IMR-90 (cell line): Measurements from ENCODE around the gene THSD7B. TPM values are rescaled to one million over a fixed set of nuclear protein-coding genes. Genes with fewer than 3 reads are reported as not detected.

ENCODE experiments used
- ATAC-seq: fragments of 200-7000 bp; cut with Tn5 transposase; 2 replicates; pipeline ENCODE4 v1.9.1; 2020; ENCODE audit warnings: low read depth, mild to moderate bottlenecking, moderate library complexity
- BruUV-seq: library from RNA; stranded (reverse); fragments of 400-500 nt; replicated peaks from 2 replicates; lab custom pipeline; 2021; lab: Mats Ljungman, UMichigan
- CTCF ChIA-PET: fragments of 300-600 bp; formaldehyde crosslinking; extraction: SDS; loops from one replicate; lab custom pipeline; 2021; ENCODE audit warnings: antibody characterized with exemption; lab: Yijun Ruan, JAX
- POLR2A ChIA-PET: fragments of 300-600 bp; sonication (Branson Sonifier 250); formaldehyde crosslinking; loops from one replicate; lab custom pipeline; 2022; ENCODE audit warnings: antibody characterized with exemption; ENCODE audit not compliant: unreplicated experiment; lab: Charles Lee
- DNase-seq: peaks from one replicate; pipeline ENCODE4 v3.0.0; 2013
- H2AFZ ChIP-seq: replicated peaks from 2 replicates; pipeline ENCODE3; 2013; ENCODE audit warnings: low read length, mild to moderate bottlenecking; ENCODE audit not compliant: poor library complexity
- H2AK5ac ChIP-seq: 2 replicates; pipeline ENCODE4 v1.6.1; 2013; ENCODE audit warnings: low read depth, low read length, inconsistent platforms
- H2AK9ac ChIP-seq: replicated peaks from 2 replicates; pipeline ENCODE3; 2013; ENCODE audit warnings: mild to moderate bottlenecking, low read depth, low read length, moderate library complexity; ENCODE audit not compliant: poor library complexity
- H2BK120ac ChIP-seq: 2 replicates; pipeline ENCODE4 v1.6.1; 2013; ENCODE audit warnings: low read depth, low read length, inconsistent platforms
- H2BK15ac ChIP-seq: 3 replicates; pipeline ENCODE4 v1.6.1; 2013; ENCODE audit warnings: low read depth, low read length, inconsistent platforms
- H2BK20ac ChIP-seq: 2 replicates; pipeline ENCODE4 v1.6.1; 2013; ENCODE audit warnings: low read depth, mild to moderate bottlenecking, inconsistent platforms, low read length, moderate library complexity
- H2BK5ac ChIP-seq: 2 replicates; pipeline ENCODE4 v1.6.1; 2013; ENCODE audit warnings: mild to moderate bottlenecking, low read depth, low read length, inconsistent platforms; ENCODE audit not compliant: poor library complexity, severe bottlenecking
- H3K14ac ChIP-seq: replicated peaks from 2 replicates; pipeline ENCODE4 v1.6.1; 2013; ENCODE audit warnings: low read depth, low read length, inconsistent platforms
- H3K18ac ChIP-seq: 2 replicates; pipeline ENCODE4 v1.6.1; 2013; ENCODE audit warnings: low read depth, low read length, control low read depth
- H3K23ac ChIP-seq: 2 replicates; pipeline ENCODE4 v1.6.1; 2013; ENCODE audit warnings: low read depth, low read length, inconsistent platforms
- H3K27ac ChIP-seq: 2 replicates; pipeline ENCODE4 v1.5.1; 2013; ENCODE audit warnings: mild to moderate bottlenecking, control low read depth, low read length; ENCODE audit not compliant: insufficient read depth
- H3K27me3 ChIP-seq: 2 replicates; pipeline ENCODE4 v1.6.1; 2013; ENCODE audit warnings: low read length; ENCODE audit not compliant: control insufficient read depth, insufficient read depth
- H3K36me3 ChIP-seq: 2 replicates; pipeline ENCODE4 v1.6.1; 2013; ENCODE audit warnings: low read length, mixed read lengths; ENCODE audit not compliant: control insufficient read depth, insufficient read depth
- H3K4ac ChIP-seq: 2 replicates; pipeline ENCODE4 v1.6.1; 2013; ENCODE audit warnings: low read depth, low read length, inconsistent platforms
- H3K4me1 ChIP-seq: 2 replicates; pipeline ENCODE4 v1.6.1; 2013; ENCODE audit warnings: low read length, mixed read lengths; ENCODE audit not compliant: control insufficient read depth, insufficient read depth
- H3K4me2 ChIP-seq: 2 replicates; pipeline ENCODE4 v1.6.1; 2013; ENCODE audit warnings: low read depth, mild to moderate bottlenecking, control low read depth, low read length, moderate library complexity
- H3K4me3 ChIP-seq: 2 replicates; pipeline ENCODE4 v1.5.1; 2013; ENCODE audit warnings: low read depth, mild to moderate bottlenecking, control low read depth, low read length, moderate library complexity; ENCODE audit not compliant: insufficient read depth
- H3K56ac ChIP-seq: 2 replicates; pipeline ENCODE4 v1.6.1; 2013; ENCODE audit warnings: low read length, inconsistent platforms; ENCODE audit not compliant: insufficient read depth; ENCODE audit errors: extremely low read depth
- H3K79me1 ChIP-seq, 2 experiments: 2 replicates each; pipeline ENCODE4 v1.6.1; 2013; ENCODE audit warnings: low read length in 2 of 2, inconsistent platforms in 1 of 2, low read depth in 1 of 2
- H3K9ac ChIP-seq: 2 replicates; pipeline ENCODE4 v1.6.1; 2013; ENCODE audit warnings: low read depth, low read length, control low read depth
- H3K9me1 ChIP-seq: 2 replicates; pipeline ENCODE4 v1.6.1; 2013; ENCODE audit warnings: low read length, inconsistent platforms; ENCODE audit not compliant: insufficient read depth
- H3K9me3 ChIP-seq: 2 replicates; pipeline ENCODE4 v1.6.1; 2013; ENCODE audit warnings: low read length; ENCODE audit not compliant: control insufficient read depth, insufficient read depth
- H4K20me1 ChIP-seq: 2 replicates; pipeline ENCODE4 v1.6.1; 2013; ENCODE audit warnings: low read length, inconsistent platforms; ENCODE audit not compliant: insufficient read depth
- H4K5ac ChIP-seq: 2 replicates; pipeline ENCODE4 v1.6.1; 2013; ENCODE audit warnings: mild to moderate bottlenecking, low read depth, low read length, control low read depth
- H4K8ac ChIP-seq, 2 experiments: 2 replicates each; pipeline ENCODE4 v1.6.1; 2013; ENCODE audit warnings: low read depth in 2 of 2, low read length in 2 of 2, control low read depth in 1 of 2, inconsistent platforms in 1 of 2
- H4K91ac ChIP-seq: 2 replicates; pipeline ENCODE4 v1.6.1; 2013; ENCODE audit warnings: low read depth, low read length, inconsistent platforms; ENCODE audit not compliant: insufficient read depth
- BHLHE40 ChIP-seq: fragments of 150-350 bp; IDR thresholded peaks from 2 replicates; pipeline ENCODE4 v1.6.1; 2016; ENCODE audit warnings: mild to moderate bottlenecking, low read depth, low read length
- CEBPB ChIP-seq: IDR thresholded peaks from 2 replicates; pipeline ENCODE4 v1.6.1; 2012; ENCODE audit warnings: low read depth, low read length, improper control_type of control experiment
- CHD1 ChIP-seq: IDR thresholded peaks from 2 replicates; pipeline ENCODE4 v1.6.1; 2012; ENCODE audit warnings: low read depth, low read length, improper control_type of control experiment
- CTCF ChIP-seq: conservative IDR thresholded peaks from 2 replicates; pipeline ENCODE4 v1.5.1; 2012; ENCODE audit warnings: mild to moderate bottlenecking, low read depth, low read length, improper control_type of control experiment
- FOS ChIP-seq: fragments of 150-350 bp; IDR thresholded peaks from 2 replicates; pipeline ENCODE4 v1.6.1; 2016; ENCODE audit warnings: low read depth, low read length
- MAFK ChIP-seq: IDR thresholded peaks from 2 replicates; pipeline ENCODE4 v1.6.1; 2012; ENCODE audit warnings: low read depth, low read length, improper control_type of control experiment
- MAZ ChIP-seq: IDR thresholded peaks from 2 replicates; pipeline ENCODE4 v1.6.1; 2012; ENCODE audit warnings: low read depth, mild to moderate bottlenecking, low read length, improper control_type of control experiment, moderate library complexity, borderline replicate concordance
- MXI1 ChIP-seq: IDR thresholded peaks from 2 replicates; pipeline ENCODE4 v1.6.1; 2012; ENCODE audit warnings: low read depth, mild to moderate bottlenecking, low read length, moderate library complexity, borderline replicate concordance
- NFE2L2 ChIP-seq: fragments of 150-350 bp; IDR thresholded peaks from 2 replicates; pipeline ENCODE4 v1.6.1; 2016; ENCODE audit warnings: low read depth, mild to moderate bottlenecking, low read length
- POLR2A ChIP-seq: IDR thresholded peaks from 2 replicates; pipeline ENCODE4 v1.6.1; 2012; ENCODE audit warnings: mild to moderate bottlenecking, low read depth, low read length
- RAD21 ChIP-seq: IDR thresholded peaks from 2 replicates; pipeline ENCODE4 v1.6.1; 2012; ENCODE audit warnings: low read length, improper control_type of control experiment
- RCOR1 ChIP-seq: IDR thresholded peaks from 2 replicates; pipeline ENCODE4 v1.6.1; 2012; ENCODE audit warnings: mild to moderate bottlenecking, low read length, improper control_type of control experiment; ENCODE audit not compliant: insufficient replicate concordance
- RFX5 ChIP-seq: IDR thresholded peaks from 2 replicates; pipeline ENCODE4 v1.8.0; 2012; ENCODE audit warnings: low read depth, mild to moderate bottlenecking, low read length, moderate library complexity
- SMC3 ChIP-seq: fragments of 150-350 bp; IDR thresholded peaks from 2 replicates; pipeline ENCODE4 v1.6.1; 2016; ENCODE audit warnings: low read depth, mild to moderate bottlenecking, antibody characterized with exemption, low read length, moderate library complexity
- USF2 ChIP-seq: fragments of 150-350 bp; IDR thresholded peaks from 2 replicates; pipeline ENCODE4 v1.6.1; 2017; ENCODE audit warnings: mild to moderate bottlenecking, antibody characterized with exemption, low read length, low read depth
- dilution Hi-C: fragments of 300-500 bp; cut with HindIII; formaldehyde crosslinking; loops from one replicate; pipeline ENCODE4 v1.14.3; 2018; ENCODE audit warnings: low sequenced_read_pairs; ENCODE audit not compliant: unreplicated experiment
- in situ Hi-C: fragments of 300-500 bp; cut with MboI; formaldehyde crosslinking; loops from 3 replicates; pipeline ENCODE4 v1.14.3; 2019; ENCODE audit warnings: low sequenced_read_pairs, inconsistent platforms, mixed read lengths
- intact Hi-C: fragments of 100-400 bp; cut with micrococcal nuclease; formaldehyde crosslinking; loops from 2 replicates; pipeline ENCODE4 v1.10.0; 2022
- polyA plus RNA-seq, 3 experiments: library from polyadenylated mRNA; depleted of rRNA; stranded (reverse); fragments of >200 nt; gene quantifications; 2 replicates each; pipeline ENCODE4 v1.2.3, GENCODE V29; 2012; ENCODE audit warnings: low replicate concordance in 1 of 3
- total RNA-seq: library from RNA; depleted of rRNA; stranded (reverse); fragments of >200 nt; gene quantifications from 2 replicates; pipeline ENCODE4 v1.2.3, GENCODE V29; 2012
- TF ChIP-seq, protein P1 (sequence below): fragments of 150-350 bp; IDR thresholded peaks from 2 replicates; pipeline ENCODE4 v1.6.1; 2016; ENCODE audit warnings: low read depth, mild to moderate bottlenecking, low read length, moderate library complexity, borderline replicate concordance

The THSD7B gene
- total and polyA plus RNA-seq, 2 of the 4 experiments (the other 2 are of a cell fraction) = not detected

- Histone ChIP-seq H3K4ac (no peak overlapping the region), H3K27me3 (no peaks in the 10 kb centered on the region), H2BK5ac (no peak overlapping the region), H2AK9ac (no peak overlapping the region), H3K9ac (no peak overlapping the region), H3K79me1 (no peaks in the 10 kb centered on the region), H4K5ac (no peak overlapping the region), H2BK20ac (no peak overlapping the region), H2BK15ac (no peak overlapping the region), H2AFZ (no peak overlapping the region), H2BK120ac (no peak overlapping the region), H3K9me1 (no peaks in the 10 kb centered on the region), H3K4me1 (no peaks in the 10 kb centered on the region), H4K8ac (no peak overlapping the region), H3K27ac (no peak overlapping the region), H3K23ac (no peak overlapping the region), H4K20me1 (no peaks in the 10 kb centered on the region), H2AK5ac (no peak overlapping the region), H3K4me2 (no peak overlapping the region), H3K18ac (no peak overlapping the region), H3K56ac (no peak overlapping the region), H3K4me3 (no peak overlapping the region), H4K91ac (no peak overlapping the region), H3K36me3 (no peaks in the 10 kb centered on the region), H3K14ac (no peak overlapping the region), H3K9me3 (peaks cover 2% of the 10 kb centered on the region)
- POLR2A ChIA-PET = no interaction called here
- in situ Hi-C loops (no loop called here), intact Hi-C loops (no loop called here), dilution Hi-C loops (no loop called here)
- no peak for DNase-seq
- no TSS peak for BruUV-seq
- ATAC-seq = no peak
- CTCF ChIA-PET = no interaction called here
- no peak for TF ChIP-seq RCOR1
- TF ChIP-seq, protein P1, sequence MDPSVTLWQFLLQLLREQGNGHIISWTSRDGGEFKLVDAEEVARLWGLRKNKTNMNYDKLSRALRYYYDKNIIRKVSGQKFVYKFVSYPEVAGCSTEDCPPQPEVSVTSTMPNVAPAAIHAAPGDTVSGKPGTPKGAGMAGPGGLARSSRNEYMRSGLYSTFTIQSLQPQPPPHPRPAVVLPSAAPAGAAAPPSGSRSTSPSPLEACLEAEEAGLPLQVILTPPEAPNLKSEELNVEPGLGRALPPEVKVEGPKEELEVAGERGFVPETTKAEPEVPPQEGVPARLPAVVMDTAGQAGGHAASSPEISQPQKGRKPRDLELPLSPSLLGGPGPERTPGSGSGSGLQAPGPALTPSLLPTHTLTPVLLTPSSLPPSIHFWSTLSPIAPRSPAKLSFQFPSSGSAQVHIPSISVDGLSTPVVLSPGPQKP = no peak
- no peak for TF ChIP-seq MAZ
- TF ChIP-seq CTCF = no peak
- TF ChIP-seq FOS = no peak
- TF ChIP-seq POLR2A = no peak
- TF ChIP-seq MAFK = no peak
- no peak for TF ChIP-seq RAD21
- no peak for TF ChIP-seq USF2
- TF ChIP-seq RFX5 = no peak
- no peak for TF ChIP-seq CEBPB
- TF ChIP-seq MXI1 = no peak
- TF ChIP-seq SMC3 = no peak
- no peak for TF ChIP-seq NFE2L2
- TF ChIP-seq BHLHE40 = no peak
- TF ChIP-seq CHD1 = no peak
These were observed 284.2 kb downstream of the THSD7B start for GRCh38 chr2:137049518-137049917.
